Naive B cell (primary cell): ENCODE results near the gene ADPRM. TPM values are rescaled to one million over a fixed set of nuclear protein-coding genes. Genes with fewer than 3 reads are reported as not detected.
"Not testable (repeated sequence)": the region's sequence is repeated elsewhere in the genome, so short reads cannot be mapped to it uniquely, and the experiment has no call there.

ENCODE experiments used
- ATAC-seq, 2 donors: fragments of 150-1000 bp; cut with Tn5 transposase; 2 replicates each; pipeline ENCODE4 v1.10.0; 2021; ENCODE audit warnings: low read depth in 2 of 2, mild to moderate bottlenecking in 2 of 2, moderate library complexity in 2 of 2
- DNase-seq: peaks from one replicate; pipeline ENCODE4 v3.0.0; 2022
- H3K27ac Mint-ChIP-seq, 6 donors: one replicate each; pipeline ENCODE4 v1.8.0; 2020 to 2022; ENCODE audit warnings: mild to moderate bottlenecking in 6 of 6, mixed read lengths in 6 of 6, moderate library complexity in 5 of 6, inconsistent platforms in 2 of 6
- H3K27me3 Mint-ChIP-seq, 3 donors: one replicate each; pipeline ENCODE4 v1.8.0; 2021 to 2022; ENCODE audit warnings: mixed read lengths in 3 of 3, mild to moderate bottlenecking in 1 of 3
- H3K36me3 Mint-ChIP-seq, 2 donors: one replicate each; pipeline ENCODE4 v1.8.0; 2020 to 2022; ENCODE audit warnings: mixed read lengths in 2 of 2, inconsistent platforms in 1 of 2, mild to moderate bottlenecking in 1 of 2
- H3K4me1 Mint-ChIP-seq, 3 donors: one replicate each; pipeline ENCODE4 v1.8.0; 2020 to 2022; ENCODE audit warnings: mixed read lengths in 3 of 3, inconsistent platforms in 1 of 3, mild to moderate bottlenecking in 1 of 3, moderate library complexity in 1 of 3
- H3K4me3 Mint-ChIP-seq, 8 donors: one replicate each; pipeline ENCODE4 v1.8.0; 2020 to 2022; ENCODE audit warnings: mild to moderate bottlenecking in 8 of 8, mixed read lengths in 8 of 8, moderate library complexity in 8 of 8, inconsistent platforms in 2 of 8
- H3K9me3 Mint-ChIP-seq, 7 donors: one replicate each; pipeline ENCODE4 v1.8.0; 2020 to 2022; ENCODE audit warnings: mixed read lengths in 7 of 7, mild to moderate bottlenecking in 5 of 7, inconsistent platforms in 2 of 7, moderate library complexity in 1 of 7
- polyA plus RNA-seq, 6 donors: library from polyadenylated mRNA; unstranded; fragments of 300-500 nt; fragmentation: Illumina TruSeq; gene quantifications; one replicate each; pipeline ENCODE4 v1.2.3, GENCODE V29; 2021; ENCODE audit warnings: low read depth in 6 of 6

The ADPRM gene
- polyA plus RNA-seq, 6 donors from 2014 or later = 81.3 to 128 (median 94.1) TPM

DNA sequence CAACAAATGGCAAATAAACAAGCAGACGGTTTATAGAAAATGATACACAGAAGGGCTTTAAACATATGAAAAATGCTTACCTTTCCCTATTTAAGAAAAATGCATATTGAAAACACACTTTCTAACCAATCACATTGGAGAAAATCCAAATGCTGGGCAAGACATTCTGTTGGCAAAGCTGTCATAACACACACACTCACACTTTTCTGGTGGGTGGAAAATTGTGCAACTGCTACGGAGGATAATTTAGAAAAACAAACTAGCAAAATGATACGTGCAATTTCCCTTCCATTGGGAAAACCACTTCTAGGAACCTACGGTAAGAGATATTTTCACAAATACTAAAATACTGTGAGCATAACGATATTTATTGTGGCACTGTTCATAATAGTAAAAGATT lies 30.5 kb upstream of the ADPRM start:
- Mint-ChIP-seq H3K27ac (no peak overlapping the region), H3K27me3 (no peaks in the 10 kb centered on the region), H3K4me1 (no peaks in the 10 kb centered on the region), H3K4me3 (no peak overlapping the region), H3K9me3 (no peaks in the 10 kb centered on the region), H3K36me3 (peaks cover 0 to 16% of the 10 kb centered on the region in 2 donors)
- DNase-seq (no peak), ATAC-seq (no peak)

DNA sequence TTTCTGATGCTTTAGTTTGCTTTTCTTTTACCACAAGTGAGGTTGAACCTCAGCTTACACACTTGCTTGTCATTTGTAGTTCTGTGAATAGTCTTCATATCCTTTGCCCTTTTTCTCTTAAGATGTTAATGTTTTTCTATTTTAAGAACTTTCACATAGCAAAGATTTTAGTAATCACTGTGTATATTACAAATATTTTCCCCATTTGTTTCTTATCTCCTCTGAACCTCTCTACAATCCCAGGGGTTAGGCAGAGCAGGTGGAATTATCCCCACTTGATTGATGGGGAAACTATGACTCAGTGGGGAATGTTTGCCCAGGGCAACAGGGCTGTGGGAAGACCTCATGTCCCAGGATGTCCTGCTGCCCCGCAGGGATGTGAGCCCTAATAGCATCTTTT lies 28.6 kb upstream of the ADPRM start:
- no peak overlapping the region for H3K4me3 Mint-ChIP-seq
- DNase-seq = no peak
- H3K36me3 Mint-ChIP-seq = peaks cover 0 to 11% of the 10 kb centered on the region in 2 donors
- no peaks in the 10 kb centered on the region for H3K4me1 Mint-ChIP-seq
- ATAC-seq = no peak
- H3K27me3 Mint-ChIP-seq = no peaks in the 10 kb centered on the region
- no peaks in the 10 kb centered on the region for H3K9me3 Mint-ChIP-seq
- no peak overlapping the region for H3K27ac Mint-ChIP-seq

DNA sequence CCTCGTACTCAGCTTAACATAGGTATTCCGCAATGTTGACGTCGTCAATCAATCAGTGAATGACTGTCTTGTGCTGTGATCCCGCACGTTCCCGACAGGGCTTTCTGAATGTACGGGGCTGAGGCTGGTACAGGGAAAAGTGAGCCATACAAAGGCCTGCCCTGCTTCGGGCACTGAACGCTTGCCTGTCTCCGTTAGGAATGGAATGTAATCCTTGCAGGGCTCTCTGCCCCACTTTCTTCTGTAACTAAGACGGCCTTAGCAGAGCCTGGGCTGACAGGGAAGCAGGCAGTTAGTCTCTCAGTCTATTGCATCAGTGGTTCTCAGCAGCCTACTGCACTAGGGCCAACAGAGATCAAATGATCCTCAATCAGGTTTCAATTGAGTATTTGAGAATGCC lies 24.1 kb upstream of the ADPRM start:
- Mint-ChIP-seq H3K4me3 (no peak overlapping the region), H3K9me3 (no peaks in the 10 kb centered on the region), H3K4me1 (no peaks in the 10 kb centered on the region), H3K36me3 (peaks cover 0 to 10% of the 10 kb centered on the region in 2 donors), H3K27me3 (no peaks in the 10 kb centered on the region), H3K27ac (no peak overlapping the region)
- ATAC-seq (no peak), DNase-seq (no peak)

DNA sequence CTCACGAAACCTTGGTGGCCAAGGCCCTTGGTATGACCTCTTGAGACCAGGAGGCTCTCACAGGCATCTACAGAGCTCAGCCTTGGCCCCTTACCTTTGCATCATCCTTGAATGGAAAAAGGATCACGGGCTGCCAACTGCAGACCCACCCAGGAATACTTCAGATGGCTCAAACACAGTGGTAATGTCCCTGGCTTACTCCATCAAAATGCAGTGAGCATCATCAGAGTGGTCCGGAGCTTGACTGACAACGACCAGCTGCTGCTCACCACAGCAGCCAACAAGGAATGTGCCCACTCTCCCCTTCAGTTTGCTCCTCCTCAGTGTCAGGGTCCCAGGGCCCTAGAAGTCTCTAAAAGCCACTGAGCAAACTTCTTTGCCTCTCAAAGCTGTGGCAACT lies 22.7 kb upstream of the ADPRM start:
- DNase-seq = no peak
- Mint-ChIP-seq H3K27ac (no peak overlapping the region), H3K9me3 (no peaks in the 10 kb centered on the region), H3K4me1 (no peaks in the 10 kb centered on the region), H3K36me3 (peaks cover 0 to 10% of the 10 kb centered on the region in 2 donors), H3K4me3 (no peak overlapping the region), H3K27me3 (no peaks in the 10 kb centered on the region)
- no peak for ATAC-seq

DNA sequence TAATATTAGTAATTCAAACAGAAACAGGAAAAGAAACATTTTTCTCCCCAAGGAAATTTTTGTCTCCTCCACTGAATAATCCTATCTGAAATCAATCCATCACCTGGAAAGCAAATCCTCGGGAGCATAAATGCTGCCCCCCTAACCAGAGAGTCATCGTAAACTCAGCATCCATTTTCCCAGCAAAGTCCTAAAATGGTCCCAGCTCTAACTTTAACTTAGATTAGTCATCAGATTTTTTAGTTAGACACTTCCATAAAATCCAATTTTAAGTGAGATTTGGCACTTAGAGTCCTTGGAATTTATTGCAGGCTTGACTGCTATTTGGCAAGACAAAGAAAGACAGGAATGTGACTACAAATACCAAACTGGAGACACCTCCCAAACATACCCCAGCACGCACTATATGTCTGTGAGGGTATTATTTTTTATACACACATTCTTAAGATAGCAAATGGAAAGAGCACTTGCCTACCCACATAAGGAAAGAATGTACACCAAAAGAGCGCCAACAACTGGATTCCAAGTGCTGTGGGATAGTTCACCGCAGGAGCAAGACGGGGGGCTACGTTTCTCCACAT lies 15.4 kb upstream of the ADPRM start:
- Mint-ChIP-seq H3K4me1 (peaks cover 0 to 4% (median 3%) of the 10 kb centered on the region in 3 donors), H3K4me3 (no peak overlapping the region), H3K27me3 (no peaks in the 10 kb centered on the region), H3K9me3 (no peaks in the 10 kb centered on the region), H3K27ac (no peak overlapping the region), H3K36me3 (peaks cover 23 to 35% of the 10 kb centered on the region in 2 donors)
- no peak for ATAC-seq
- DNase-seq = no peak

DNA sequence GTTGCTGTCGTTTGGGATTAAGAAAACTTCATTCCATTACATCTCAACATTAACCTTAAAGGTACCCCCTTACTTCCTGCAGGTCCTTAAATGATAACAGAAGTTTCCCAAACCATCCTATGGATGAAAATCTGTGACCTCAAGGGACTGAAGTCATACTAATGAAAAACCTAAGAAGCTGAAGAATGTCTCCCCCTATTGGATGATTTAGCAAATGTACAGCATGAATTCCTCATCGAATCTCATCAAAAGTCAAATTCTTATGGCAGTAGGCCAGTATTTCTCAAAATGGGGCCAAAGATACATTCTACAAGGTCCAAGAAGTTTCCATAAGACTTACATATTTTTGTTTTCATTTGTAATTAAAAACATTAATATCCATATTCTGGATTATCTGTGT lies 13.5 kb upstream of the ADPRM start:
- Mint-ChIP-seq H3K27ac (no peak overlapping the region), H3K36me3 (peaks cover 23 to 35% of the 10 kb centered on the region in 2 donors), H3K27me3 (no peaks in the 10 kb centered on the region), H3K4me1 (peaks cover 0 to 9% (median 3%) of the 10 kb centered on the region in 3 donors), H3K9me3 (no peaks in the 10 kb centered on the region), H3K4me3 (no peak overlapping the region)
- DNase-seq (no peak), ATAC-seq (no peak)

DNA sequence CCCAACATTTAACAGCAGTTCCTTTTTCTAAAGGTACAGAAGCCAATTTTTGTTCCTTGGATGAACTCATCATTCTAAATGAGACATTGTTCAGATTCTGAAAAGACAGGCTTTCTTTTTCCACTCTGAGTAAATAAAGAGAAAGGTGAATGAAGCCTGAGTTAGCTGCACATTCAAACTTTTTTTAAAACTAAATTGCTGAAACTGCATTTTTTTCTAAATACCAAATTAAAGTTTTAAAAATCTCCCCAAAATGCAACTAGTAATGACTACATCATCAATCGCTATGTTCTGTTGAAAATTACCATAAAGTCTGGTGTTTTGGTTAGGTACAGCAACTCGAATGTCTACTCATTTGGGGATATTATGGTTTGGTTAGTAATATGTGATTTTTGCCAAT lies 9.9 kb upstream of the ADPRM start:
- DNase-seq (no peak), ATAC-seq (no peak)
- Mint-ChIP-seq H3K4me3 (no peak overlapping the region), H3K4me1 (peaks cover 15 to 24% (median 15%) of the 10 kb centered on the region in 3 donors), H3K9me3 (no peaks in the 10 kb centered on the region), H3K27ac (no peak overlapping the region), H3K27me3 (no peaks in the 10 kb centered on the region), H3K36me3 (peaks cover 20 to 35% of the 10 kb centered on the region in 2 donors)

DNA sequence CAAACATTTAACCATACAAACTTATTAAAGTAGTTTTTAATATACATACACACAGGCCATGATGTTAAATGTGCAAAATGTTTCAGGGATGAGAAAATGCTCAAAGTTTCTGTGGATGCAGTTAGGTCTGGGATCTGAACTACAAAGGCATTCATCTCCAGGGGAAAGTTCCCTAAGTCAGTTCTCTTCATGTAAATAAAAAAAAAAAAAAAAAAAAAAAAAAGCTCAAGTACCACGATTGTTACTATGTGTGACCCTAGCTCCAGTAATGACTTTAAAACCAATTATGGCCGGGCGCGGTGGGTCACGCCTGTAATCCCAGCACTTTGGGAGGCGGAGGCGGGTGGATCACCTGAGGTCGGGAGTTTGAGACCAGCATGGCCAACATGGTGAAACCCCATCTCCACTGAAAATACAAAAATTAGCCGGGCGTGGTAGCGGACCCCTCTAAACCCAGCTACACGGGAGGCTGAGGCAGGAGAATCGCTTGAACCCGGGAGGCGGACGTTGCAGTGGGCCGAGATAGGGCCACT lies 1.5 kb upstream of the ADPRM start:
- not testable (repeated sequence) for DNase-seq, ATAC-seq, H3K9me3 Mint-ChIP-seq, H3K27me3 Mint-ChIP-seq
- Mint-ChIP-seq H3K4me3 (peak overlapping the region; percentile 94 to 100 (median 96)), H3K27ac (peak overlapping the region in 3 of 6 donors; percentile 60 to 97 (median 94)), H3K36me3 (peaks cover 0 to 10% of the 10 kb centered on the region in 2 donors), H3K4me1 (peaks cover 27 to 42% (median 28%) of the 10 kb centered on the region in 3 donors)

DNA sequence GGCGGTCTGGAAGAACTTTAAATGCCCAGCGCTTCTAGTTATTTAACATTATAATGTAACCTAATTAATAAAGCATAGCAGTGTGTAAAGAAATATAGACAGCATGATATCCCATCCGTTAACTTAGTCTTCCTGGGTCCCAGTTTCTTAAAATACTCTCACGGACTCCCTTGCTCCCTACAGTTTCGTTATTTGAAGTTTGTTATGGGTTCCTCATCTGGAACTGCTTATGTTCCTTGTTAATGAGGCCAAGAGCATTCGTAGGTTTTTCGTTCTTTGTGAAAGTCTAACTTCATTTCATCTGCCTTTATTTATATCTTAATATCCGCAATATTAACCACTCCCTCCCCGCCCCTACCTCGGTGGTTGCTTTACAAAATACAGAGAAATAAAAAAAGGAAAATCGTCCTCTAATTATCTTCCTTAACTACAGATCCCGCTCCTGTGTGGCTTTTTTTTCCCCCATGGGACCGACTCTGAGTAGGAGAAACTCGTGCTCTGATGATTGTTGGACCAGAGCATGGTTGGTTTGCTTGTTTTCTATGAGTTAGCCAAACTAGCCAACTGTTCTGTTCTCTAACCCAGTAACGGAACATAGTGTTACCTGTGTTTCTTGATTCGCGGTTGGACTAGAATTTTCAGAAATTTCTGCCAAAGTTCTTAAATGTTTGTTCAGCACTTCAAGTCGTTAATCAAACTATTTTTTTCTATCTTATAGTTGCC lies 863 bp downstream of the ADPRM start:
- Mint-ChIP-seq H3K9me3 (no peaks in the 10 kb centered on the region), H3K36me3 (peaks cover 0 to 11% of the 10 kb centered on the region in 2 donors), H3K4me3 (peak overlapping the region; percentile 94 to 100 (median 96)), H3K27me3 (no peaks in the 10 kb centered on the region), H3K27ac (peak overlapping the region; percentile 95 to 99 (median 96)), H3K4me1 (peaks cover 37 to 62% (median 45%) of the 10 kb centered on the region in 3 donors)
- ATAC-seq (no peak), DNase-seq (no peak)

DNA sequence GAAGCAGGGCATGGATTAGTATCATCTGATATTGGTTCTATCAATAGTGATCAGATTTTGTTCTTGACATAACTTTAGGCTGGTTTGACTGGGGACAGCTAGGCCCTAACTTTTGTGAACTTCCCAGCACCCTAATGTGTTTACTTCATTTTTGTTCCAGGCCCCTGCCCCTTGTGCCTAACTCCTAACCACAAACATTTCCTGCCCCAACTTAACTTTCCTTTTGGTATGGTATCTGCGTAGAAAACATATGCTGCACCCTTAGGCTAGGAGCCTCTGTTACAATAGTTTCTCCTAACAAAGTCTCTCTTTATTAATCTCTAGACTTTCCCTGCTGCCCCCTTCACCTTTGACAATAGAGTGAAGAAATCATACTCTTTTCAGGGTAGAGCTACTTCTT lies 2.5 kb downstream of the ADPRM start:
- ATAC-seq (peak in 1 of 2 donors; percentile 12), DNase-seq (peak; percentile 42)
- H3K27ac Mint-ChIP-seq = peak overlapping the region; percentile 81 to 95 (median 88)
- H3K4me1 Mint-ChIP-seq = peaks cover 36 to 70% (median 47%) of the 10 kb centered on the region in 3 donors
- H3K4me3 Mint-ChIP-seq = peak overlapping the region; percentile 65 to 91 (median 82)
- H3K36me3 Mint-ChIP-seq = peaks cover 0 to 11% of the 10 kb centered on the region in 2 donors
- H3K9me3 Mint-ChIP-seq = no peaks in the 10 kb centered on the region
- H3K27me3 Mint-ChIP-seq = no peaks in the 10 kb centered on the region

DNA sequence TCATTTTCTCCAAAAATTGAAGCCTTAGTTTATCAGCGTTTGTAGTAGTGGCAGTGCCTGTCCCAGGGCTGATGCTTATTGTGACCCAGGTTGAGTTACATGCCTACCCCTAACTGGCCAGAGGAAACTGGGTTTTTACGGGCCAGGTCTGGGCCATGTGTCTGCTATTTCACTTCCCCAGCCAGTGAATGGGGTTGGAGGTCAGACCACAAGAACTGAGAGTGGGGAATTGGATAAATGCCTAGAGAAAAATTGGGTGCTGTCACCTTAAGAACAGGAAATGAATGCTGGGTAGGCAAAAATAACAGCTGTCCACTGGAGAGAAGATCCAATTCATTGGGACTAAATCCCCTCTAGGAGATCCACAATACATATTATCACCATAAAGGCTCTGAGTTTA lies 5.2 kb downstream of the ADPRM start:
- H3K36me3 Mint-ChIP-seq = peaks cover 13 to 15% of the 10 kb centered on the region in 2 donors
- ATAC-seq = no peak
- peak overlapping the region in 4 of 8 donors; percentile 23 to 76 (median 63) for H3K4me3 Mint-ChIP-seq
- H3K27me3 Mint-ChIP-seq = no peaks in the 10 kb centered on the region
- H3K4me1 Mint-ChIP-seq = peaks cover 36 to 66% (median 50%) of the 10 kb centered on the region in 3 donors
- peak overlapping the region; percentile 47 to 91 (median 72) for H3K27ac Mint-ChIP-seq
- H3K9me3 Mint-ChIP-seq = no peaks in the 10 kb centered on the region
- DNase-seq = no peak

DNA sequence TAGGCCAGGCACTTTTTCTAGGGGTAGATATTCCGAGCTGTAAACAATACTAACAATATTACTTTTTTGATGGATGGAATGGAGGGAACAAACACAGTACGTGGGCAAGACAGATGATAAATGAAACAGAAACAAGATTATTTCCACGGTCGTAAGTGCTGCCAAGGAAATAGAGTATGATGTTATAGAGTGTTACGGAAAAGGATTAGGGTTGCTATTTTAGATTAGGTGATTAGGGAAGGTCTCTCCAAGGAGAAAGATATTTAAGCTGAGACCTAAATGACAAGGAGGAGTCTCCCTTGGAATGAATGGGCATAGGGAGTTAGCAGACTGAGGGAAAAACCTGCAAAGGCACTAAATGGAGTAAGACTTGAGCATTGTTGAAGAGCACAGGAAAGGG lies 8.3 kb downstream of the ADPRM start:
- DNase-seq = no peak
- Mint-ChIP-seq H3K4me3 (peak overlapping the region in 1 of 8 donors; percentile 22), H3K27me3 (no peaks in the 10 kb centered on the region), H3K4me1 (peaks cover 26 to 51% (median 34%) of the 10 kb centered on the region in 3 donors), H3K27ac (peak overlapping the region in 3 of 6 donors; percentile 4 to 48 (median 4)), H3K36me3 (peaks cover 18 to 30% of the 10 kb centered on the region in 2 donors), H3K9me3 (no peaks in the 10 kb centered on the region)
- no peak for ATAC-seq

DNA sequence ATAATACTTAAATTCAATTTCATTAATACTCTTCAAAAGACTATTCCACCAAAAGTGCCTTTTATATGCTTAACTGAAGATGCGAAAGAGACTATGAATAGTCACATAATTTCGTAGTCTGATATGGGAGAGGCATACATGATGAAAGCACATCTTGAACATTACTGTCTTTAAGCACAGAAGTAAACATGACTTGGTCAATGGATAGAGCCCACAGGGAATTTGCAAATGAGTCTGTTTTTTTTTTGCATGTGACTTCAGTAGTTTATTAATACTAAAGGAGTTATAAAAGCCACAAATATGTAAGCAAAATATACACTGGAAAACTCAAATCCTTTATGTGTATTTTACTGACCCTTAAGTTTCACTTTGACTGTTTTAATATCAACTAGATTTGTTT lies 15.9 kb downstream of the ADPRM start:
- no peak for DNase-seq
- ATAC-seq = no peak
- H3K27me3 Mint-ChIP-seq = no peaks in the 10 kb centered on the region
- H3K4me3 Mint-ChIP-seq = no peak overlapping the region
- H3K27ac Mint-ChIP-seq = peak overlapping the region in 2 of 6 donors; percentile 9 to 39
- peaks cover 3 to 6% (median 5%) of the 10 kb centered on the region in 3 donors for H3K4me1 Mint-ChIP-seq
- H3K9me3 Mint-ChIP-seq = no peaks in the 10 kb centered on the region
- H3K36me3 Mint-ChIP-seq = peaks cover 21 to 24% of the 10 kb centered on the region in 2 donors

DNA sequence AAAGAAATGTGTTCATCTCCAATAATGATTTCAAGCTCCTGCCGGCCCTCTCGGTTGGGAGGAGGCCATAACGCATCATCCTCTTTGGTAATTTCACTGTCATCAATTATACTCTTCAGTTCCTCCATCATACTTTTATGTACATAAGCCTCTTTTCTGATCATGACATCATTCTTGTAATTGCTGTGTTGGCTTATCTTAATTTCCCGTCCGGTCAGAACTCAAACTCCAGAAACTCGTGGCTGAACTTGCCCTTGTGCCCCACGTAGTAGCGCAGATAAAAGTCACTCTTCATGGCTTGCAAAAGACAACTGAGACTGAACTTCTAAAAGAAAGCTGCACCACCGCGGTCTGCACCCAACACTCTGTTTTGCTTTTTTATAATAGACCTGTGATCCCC lies 18.8 kb downstream of the ADPRM start:
- H3K4me1 Mint-ChIP-seq = no peaks in the 10 kb centered on the region
- ATAC-seq (no peak), DNase-seq (no peak)
- peak overlapping the region in 5 of 6 donors; percentile 16 to 84 (median 50) for H3K27ac Mint-ChIP-seq
- H3K9me3 Mint-ChIP-seq = no peaks in the 10 kb centered on the region
- H3K36me3 Mint-ChIP-seq = peaks cover 11 to 14% of the 10 kb centered on the region in 2 donors
- no peaks in the 10 kb centered on the region for H3K27me3 Mint-ChIP-seq
- H3K4me3 Mint-ChIP-seq = no peak overlapping the region
